DMS 273 (cell line): ENCODE data around the gene MAN2B2.
"Not testable (repeated sequence)": the region's sequence is repeated elsewhere in the genome, so short reads cannot be mapped to it uniquely, and the experiment has no call there.

Experiments used
- DNase-seq: peaks from one replicate; lab custom pipeline; 2025; ENCODE audit not compliant: unreplicated experiment; lab: John Stamatoyannopoulos, UW

MAN2B2 gene

GRCh38 chr4:6613676-6614651 lies 39.0 kb downstream of the MAN2B2 start:
- DNase-seq, result no peak

GRCh38 chr4:6614701-6615230 lies 39.8 kb downstream of the MAN2B2 start:
- no peak for DNase-seq

- DNase-seq, result no peak
Measured at GRCh38 chr4:6616087-6616995, 41.4 kb downstream of the MAN2B2 start.

GRCh38 chr4:6617246-6617645 lies 42.3 kb downstream of the MAN2B2 start:
- no peak for DNase-seq

- no peak for DNase-seq
Measured at GRCh38 chr4:6618386-6619115, 43.6 kb downstream of the MAN2B2 start.

GRCh38 chr4:6619116-6619465 lies 44.1 kb downstream of the MAN2B2 start:
- no peak for DNase-seq

- peak; percentile 12 for DNase-seq
Measured at GRCh38 chr4:6619466-6620255, 44.7 kb downstream of the MAN2B2 start.

- no peak for DNase-seq
Measured at GRCh38 chr4:6620296-6620695, 45.3 kb downstream of the MAN2B2 start.

GRCh38 chr4:6620891-6621555 lies 46.0 kb downstream of the MAN2B2 start:
- DNase-seq, result no peak

GRCh38 chr4:6621556-6621927 lies 46.6 kb downstream of the MAN2B2 start:
- no peak for DNase-seq

- no peak for DNase-seq
Measured at GRCh38 chr4:6622744-6623143, 47.8 kb downstream of the MAN2B2 start.

- DNase-seq, result no peak
Measured at GRCh38 chr4:6625256-6625655, 50.3 kb downstream of the MAN2B2 start.

- DNase-seq, result no peak
Measured at GRCh38 chr4:6626066-6626465, 51.1 kb downstream of the MAN2B2 start.

- DNase-seq, result no peak
Measured at GRCh38 chr4:6627832-6628231, 52.8 kb downstream of the MAN2B2 start.

- DNase-seq, result not testable (repeated sequence)
Measured at GRCh38 chr4:6628484-6628883, 53.5 kb downstream of the MAN2B2 start.

- no peak for DNase-seq
Measured at GRCh38 chr4:6632125-6632524, 57.1 kb downstream of the MAN2B2 start.

GRCh38 chr4:6633091-6633906 lies 58.3 kb downstream of the MAN2B2 start:
- DNase-seq, result no peak

- DNase-seq, result no peak
Measured at GRCh38 chr4:6634746-6635145, 59.8 kb downstream of the MAN2B2 start.
